Kidney (tissue), 14 donors: ENCODE measurements around the gene GPT2. TPM values are rescaled to one million over a fixed set of nuclear protein-coding genes. Genes with fewer than 3 reads are reported as not detected.
A peak's percentile ranks its signal among the peaks of the same experiment; 100 is the strongest.

ENCODE experiments used
- DNase-seq, 5 donors: peaks; one replicate each; pipeline ENCODE4 v3.0.0-alpha.2; 2013 to 2020
- FAIRE-seq: peaks from 2 replicates; lab custom pipeline; 2012; peaks lifted over from hg19 to GRCh38; lab: Jason Lieb, UNC
- H3K27ac ChIP-seq, 2 donors: one replicate each; pipeline ENCODE4 v1.7.0; 2013; ENCODE audit warnings: low read depth in 2 of 2, low read length in 2 of 2, inconsistent platforms in 1 of 2
- H3K27me3 ChIP-seq: one replicate; pipeline ENCODE4 v1.7.1; 2013; ENCODE audit warnings: low read length, inconsistent platforms; ENCODE audit not compliant: control insufficient read depth, insufficient read depth
- H3K36me3 ChIP-seq, 3 donors: one replicate each; pipeline versions ENCODE4 v1.7.0 to v1.7.1; 2013; ENCODE audit warnings: low read length in 3 of 3, control low read depth in 1 of 3, inconsistent platforms in 1 of 3; ENCODE audit not compliant: insufficient read depth in 3 of 3, control insufficient read depth in 2 of 3
- H3K4me1 ChIP-seq, 3 donors: one replicate each; pipeline versions ENCODE4 v1.7.0 to v1.7.1; 2013; ENCODE audit warnings: low read length in 3 of 3, inconsistent platforms in 1 of 3, low read depth in 1 of 3; ENCODE audit not compliant: control insufficient read depth in 2 of 3, insufficient read depth in 2 of 3
- H3K4me3 ChIP-seq, 3 donors: one replicate each; pipeline versions ENCODE4 v1.7.0 to v1.8.1; 2013; ENCODE audit warnings: low read length in 3 of 3, control low read depth in 1 of 3, inconsistent platforms in 1 of 3
- H3K9ac ChIP-seq, 3 donors: one replicate each; pipeline versions ENCODE4 v1.7.0 to v1.7.1; 2013; ENCODE audit warnings: low read length in 3 of 3, control low read depth in 1 of 3, inconsistent platforms in 1 of 3
- H3K9me3 ChIP-seq, 3 donors: one replicate each; pipeline versions ENCODE4 v1.7.0 to v1.7.1; 2013; ENCODE audit warnings: low read length in 3 of 3, control low read depth in 1 of 3, inconsistent platforms in 1 of 3; ENCODE audit not compliant: control insufficient read depth in 2 of 3, insufficient read depth in 1 of 3
- intact Hi-C: fragments of 100-400 bp; cut with DNase I; formaldehyde crosslinking; loops from one replicate; pipeline ENCODE4 v1.11.1; 2022
- polyA plus RNA-seq: library from polyadenylated mRNA; stranded (reverse); fragments of 350-450 nt; fragmentation: Illumina TruSeq; extraction: RNeasy Lipid Tissue Mini Kit (QIAGEN cat#74804); gene quantifications from one replicate; pipeline ENCODE4 v1.2.3, GENCODE V29; 2014; ENCODE audit warnings: low read depth, low replicate concordance; ENCODE audit not compliant: insufficient read depth
- total RNA-seq: library from RNA; stranded (reverse); fragmentation: NEBNext Ultra II Directional; extraction: Animal tissue kit (Norgen Biotek cat#: 25700); gene quantifications from one replicate; pipeline ENCODE4 v1.2.1, GENCODE V29; 2021
- TF ChIP-seq, protein P1 (sequence below): IDR thresholded peaks from 3 replicates; pipeline ENCODE4 v1.5.1; 2012; ENCODE audit warnings: mild to moderate bottlenecking, moderate library complexity, borderline replicate concordance; ENCODE audit not compliant: insufficient read depth; ENCODE audit errors: extremely low read depth
- donor health status: control.
- donor health status: control.
- donor health status: control.
- donor health status: control.
- donor health status: control.
- donor health status: DM: yes; HTN: yes; CAD: no.
- donor health status: Normal renal cell carcinoma (clear cell type).

GPT2 gene
- total and polyA plus RNA-seq, 2 donors from 2014 or later: 6.5 to 37.1 TPM

DNA sequence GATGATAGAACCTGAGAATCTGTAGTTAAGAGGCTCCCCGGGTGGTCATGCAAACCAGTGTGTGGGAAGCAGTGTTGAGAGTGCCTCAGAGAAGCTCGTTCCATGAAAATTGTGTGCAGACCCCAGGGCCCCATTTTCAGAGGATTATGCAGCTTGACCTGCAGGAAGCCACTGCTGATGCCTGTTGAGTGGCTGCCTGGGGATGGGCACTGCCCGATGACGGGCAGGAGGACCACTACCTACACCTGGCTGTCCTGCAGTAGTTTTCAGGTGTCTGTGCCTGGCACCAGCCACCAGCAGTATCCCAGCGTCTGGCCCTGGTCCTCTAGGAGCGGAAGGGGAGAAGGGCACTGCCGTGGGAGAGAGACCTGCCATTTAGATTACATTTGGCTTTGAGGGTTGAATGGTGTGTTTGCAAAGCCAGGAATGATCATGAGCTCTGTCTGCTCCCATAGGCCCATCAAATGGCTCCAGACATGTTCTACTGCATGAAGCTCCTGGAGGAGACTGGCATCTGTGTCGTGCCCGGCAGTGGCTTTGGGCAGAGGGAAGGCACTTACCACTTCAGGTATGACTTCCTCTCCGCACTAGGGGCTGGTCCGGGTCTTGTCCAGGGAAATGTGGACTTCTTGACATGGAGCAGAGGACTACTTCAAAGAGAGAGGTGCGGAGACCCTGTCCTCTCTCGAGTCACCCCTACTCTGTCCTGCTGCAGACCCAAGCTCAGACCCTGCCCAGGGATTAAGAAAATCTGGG, 42.5 kb downstream of the GPT2 start:
- FAIRE-seq (no peak), DNase-seq (peak in 1 of 5 donors; percentile 42)
- intact Hi-C loops: no loop called here
- peaks cover 0 to 39% (median 14%) of the 10 kb centered on the region in 3 donors for H3K36me3 ChIP-seq
- H3K27me3 ChIP-seq: no peaks in the 10 kb centered on the region
- H3K4me3 ChIP-seq: no peak overlapping the region
- H3K4me1 ChIP-seq: peaks cover 0 to 2% (median 0%) of the 10 kb centered on the region in 3 donors
- H3K27ac ChIP-seq: no peak overlapping the region
- TF ChIP-seq, protein P1, sequence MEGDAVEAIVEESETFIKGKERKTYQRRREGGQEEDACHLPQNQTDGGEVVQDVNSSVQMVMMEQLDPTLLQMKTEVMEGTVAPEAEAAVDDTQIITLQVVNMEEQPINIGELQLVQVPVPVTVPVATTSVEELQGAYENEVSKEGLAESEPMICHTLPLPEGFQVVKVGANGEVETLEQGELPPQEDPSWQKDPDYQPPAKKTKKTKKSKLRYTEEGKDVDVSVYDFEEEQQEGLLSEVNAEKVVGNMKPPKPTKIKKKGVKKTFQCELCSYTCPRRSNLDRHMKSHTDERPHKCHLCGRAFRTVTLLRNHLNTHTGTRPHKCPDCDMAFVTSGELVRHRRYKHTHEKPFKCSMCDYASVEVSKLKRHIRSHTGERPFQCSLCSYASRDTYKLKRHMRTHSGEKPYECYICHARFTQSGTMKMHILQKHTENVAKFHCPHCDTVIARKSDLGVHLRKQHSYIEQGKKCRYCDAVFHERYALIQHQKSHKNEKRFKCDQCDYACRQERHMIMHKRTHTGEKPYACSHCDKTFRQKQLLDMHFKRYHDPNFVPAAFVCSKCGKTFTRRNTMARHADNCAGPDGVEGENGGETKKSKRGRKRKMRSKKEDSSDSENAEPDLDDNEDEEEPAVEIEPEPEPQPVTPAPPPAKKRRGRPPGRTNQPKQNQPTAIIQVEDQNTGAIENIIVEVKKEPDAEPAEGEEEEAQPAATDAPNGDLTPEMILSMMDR: no peak
- H3K9ac ChIP-seq: no peak overlapping the region
- no peaks in the 10 kb centered on the region for H3K9me3 ChIP-seq

DNA sequence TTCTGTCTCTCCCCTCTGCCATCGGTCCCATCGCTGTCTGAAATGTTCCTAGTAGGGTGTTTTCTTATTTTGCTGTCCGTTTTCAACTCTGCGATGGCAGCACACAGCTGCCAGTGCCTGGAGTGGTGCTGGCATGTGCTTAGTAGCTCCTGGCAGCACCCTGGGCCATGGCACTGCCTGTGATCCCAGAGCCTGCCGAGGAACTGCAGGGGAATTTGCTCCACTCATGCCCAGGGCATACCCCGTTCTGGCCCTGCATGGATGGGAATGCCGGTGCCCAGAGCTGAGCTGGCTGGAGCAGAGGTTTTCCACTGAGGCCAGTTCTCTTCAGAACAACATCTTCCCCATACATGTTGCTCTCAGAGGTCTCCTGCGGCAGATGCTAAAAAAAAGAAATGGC, 43.1 kb downstream of the GPT2 start:
- Histone ChIP-seq H3K27ac (no peak overlapping the region), H3K9me3 (no peaks in the 10 kb centered on the region), H3K9ac (no peak overlapping the region), H3K4me3 (no peak overlapping the region), H3K4me1 (peaks cover 0 to 2% (median 0%) of the 10 kb centered on the region in 3 donors), H3K36me3 (peaks cover 0 to 33% (median 12%) of the 10 kb centered on the region in 3 donors), H3K27me3 (no peaks in the 10 kb centered on the region)
- DNase-seq (peak in 1 of 5 donors; percentile 48), FAIRE-seq (no peak)
- TF ChIP-seq, protein P1: no peak
- intact Hi-C loops: no loop called here

DNA sequence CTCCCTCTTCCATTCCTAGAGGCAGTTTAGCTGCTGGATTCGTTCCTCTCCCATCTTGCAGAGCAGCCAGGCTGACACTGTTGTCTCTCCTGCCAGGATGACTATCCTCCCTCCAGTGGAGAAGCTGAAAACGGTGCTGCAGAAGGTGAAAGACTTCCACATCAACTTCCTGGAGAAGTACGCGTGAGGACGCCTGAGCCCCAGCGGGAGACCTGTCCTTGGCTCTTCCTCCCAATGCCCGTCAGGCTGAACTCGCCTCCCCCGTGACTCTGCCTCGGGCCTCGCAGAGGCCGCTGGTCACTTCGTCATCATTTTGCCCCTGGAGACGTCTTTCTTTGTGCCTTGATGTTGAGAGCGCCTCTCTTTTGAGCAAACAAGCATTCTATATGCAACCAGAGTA, 44.6 kb downstream of the GPT2 start:
- TF ChIP-seq, protein P1: no peak
- Histone ChIP-seq H3K4me1 (peaks cover 0 to 2% (median 0%) of the 10 kb centered on the region in 3 donors), H3K27ac (no peak overlapping the region), H3K27me3 (no peaks in the 10 kb centered on the region), H3K36me3 (peaks cover 0 to 24% (median 12%) of the 10 kb centered on the region in 3 donors), H3K9ac (no peak overlapping the region), H3K4me3 (no peak overlapping the region), H3K9me3 (no peaks in the 10 kb centered on the region)
- no peak for FAIRE-seq
- DNase-seq: peak in 1 of 5 donors; percentile 35
- intact Hi-C loops: no loop called here
